GM21529 (cell line): ENCODE data around the gene C4B.
"Not testable (repeated sequence)": the region's sequence is repeated elsewhere in the genome, so short reads cannot be mapped to it uniquely, and the experiment has no call there.

Experiments used
- ATAC-seq: cut with Tn5 transposase; IDR thresholded peaks from one replicate; pipeline ENCODE4 v1.9.1; 2021; ENCODE audit not compliant: unreplicated experiment

C4B gene

GRCh38 chr6:32035283-32036013 lies 20.9 kb downstream of the C4B start:
- ATAC-seq: not testable (repeated sequence)

GRCh38 chr6:32037136-32037535 lies 22.5 kb downstream of the C4B start:
- not testable (repeated sequence) for ATAC-seq

- ATAC-seq: not testable (repeated sequence)
These were observed 23.3 kb downstream of the C4B start, which contains the start of gene CYP21A2 for GRCh38 chr6:32037598-32038524. CYP21A2 (plus strand) TSS chr6:32038415; CDS start chr6:32038423, 8 bp downstream.

GRCh38 chr6:32038878-32039277 lies 24.3 kb downstream of the C4B start:
- ATAC-seq: not testable (repeated sequence)

GRCh38 chr6:32039321-32040274 lies 25.0 kb downstream of the C4B start:
- not testable (repeated sequence) for ATAC-seq

- not testable (repeated sequence) for ATAC-seq
These were observed 25.9 kb downstream of the C4B start for GRCh38 chr6:32040299-32041049.

- ATAC-seq: not testable (repeated sequence)
These were observed 26.4 kb downstream of the C4B start for GRCh38 chr6:32041050-32041321.

GRCh38 chr6:32041385-32041784 lies 26.8 kb downstream of the C4B start:
- ATAC-seq: not testable (repeated sequence)

GRCh38 chr6:32042276-32042675 lies 27.7 kb downstream of the C4B start:
- ATAC-seq: not testable (repeated sequence)

GRCh38 chr6:32043589-32044380 lies 29.2 kb downstream of the C4B start:
- not testable (repeated sequence) for ATAC-seq

- not testable (repeated sequence) for ATAC-seq
These were observed 30.3 kb downstream of the C4B start for GRCh38 chr6:32044916-32045315.

- no peak for ATAC-seq
These were observed 31.3 kb downstream of the C4B start for GRCh38 chr6:32045811-32046449.

GRCh38 chr6:32046450-32047083 lies 32.0 kb downstream of the C4B start:
- ATAC-seq: no peak

GRCh38 chr6:32047084-32047478 lies 32.5 kb downstream of the C4B start:
- no peak for ATAC-seq

- ATAC-seq: no peak
These were observed 32.9 kb downstream of the C4B start for GRCh38 chr6:32047539-32047854.

GRCh38 chr6:32047855-32048766 lies 33.5 kb downstream of the C4B start:
- no peak for ATAC-seq

GRCh38 chr6:32049149-32049548 lies 34.6 kb downstream of the C4B start:
- ATAC-seq: not testable (repeated sequence)
